WTC11 (cell line): Measurements from ENCODE around the gene FAM193B. TPM values are rescaled to one million over a fixed set of nuclear protein-coding genes. Genes with fewer than 3 reads are reported as not detected.

Source experiments
- ATAC-seq: fragments of 200-7000 bp; cut with Tn5 transposase; 2 replicates; pipeline ENCODE4 v1.10.0; 2021; ENCODE audit warnings: mild to moderate bottlenecking, moderate library complexity
- CTCF ChIA-PET: fragments of 300-600 bp; sonication (Branson Sonifier 250); formaldehyde crosslinking; loops from one replicate; lab custom pipeline; 2021; ENCODE audit warnings: antibody characterized with exemption; lab: Charles Lee
- POLR2A ChIA-PET: fragments of 350-600 bp; sonication (Branson Sonifier 250); formaldehyde crosslinking; loops from one replicate; lab custom pipeline; 2021; ENCODE audit warnings: antibody characterized with exemption; lab: Charles Lee
- DNase-seq: peaks from one replicate; pipeline ENCODE4 v3.0.0; 2021; ENCODE audit warnings: low spot score
- H3K27ac Mint-ChIP-seq: 2 replicates; pipeline ENCODE4 v1.8.0; 2021; ENCODE audit warnings: mixed read lengths
- H3K27me3 Mint-ChIP-seq: 2 replicates; pipeline ENCODE4 v1.8.0; 2021; ENCODE audit warnings: low read depth, mild to moderate bottlenecking, moderate library complexity, mixed read lengths
- H3K36me3 Mint-ChIP-seq: 2 replicates; pipeline ENCODE4 v1.8.0; 2021; ENCODE audit warnings: mixed read lengths
- H3K4me1 Mint-ChIP-seq: 2 replicates; pipeline ENCODE4 v1.8.0; 2022; ENCODE audit warnings: mixed read lengths
- H3K4me3 Mint-ChIP-seq: 2 replicates; pipeline ENCODE4 v1.8.0; 2021; ENCODE audit warnings: mild to moderate bottlenecking, moderate library complexity, mixed read lengths
- H3K9me3 Mint-ChIP-seq: 2 replicates; pipeline ENCODE4 v1.8.0; 2021; ENCODE audit warnings: mixed read lengths
- ATF2 ChIP-seq: sonication (generic); formaldehyde crosslinking; IDR thresholded peaks from 2 replicates; pipeline ENCODE4 v1.8.1; 2022; ENCODE audit warnings: low read depth, missing genetic modification reagents, borderline replicate concordance
- CBFB ChIP-seq: sonication (generic); formaldehyde crosslinking; IDR thresholded peaks from 2 replicates; pipeline ENCODE4 v1.8.1; 2022; ENCODE audit warnings: mild to moderate bottlenecking, low read depth, missing genetic modification reagents
- EMX1 ChIP-seq: fragments of 250-450 bp; sonication (Bioruptor Pico); IDR thresholded peaks from 2 replicates; pipeline ENCODE4 v1.8.0; 2021; ENCODE audit warnings: mild to moderate bottlenecking
- ESRRA ChIP-seq: sonication (generic); formaldehyde crosslinking; IDR thresholded peaks from 2 replicates; pipeline ENCODE4 v1.8.1; 2022; ENCODE audit warnings: mild to moderate bottlenecking, missing genetic modification reagents, borderline replicate concordance
- FOXJ3 ChIP-seq: sonication (generic); formaldehyde crosslinking; IDR thresholded peaks from 2 replicates; pipeline ENCODE4 v1.9.0; 2021; ENCODE audit warnings: missing genetic modification reagents, mild to moderate bottlenecking, borderline replicate concordance
- GTF2I ChIP-seq: fragments of 250-450 bp; sonication (Bioruptor Pico); conservative IDR thresholded peaks from 2 replicates; pipeline ENCODE4 v1.4.0; 2021; ENCODE audit warnings: mild to moderate bottlenecking
- MYBL2 ChIP-seq: sonication (generic); formaldehyde crosslinking; IDR thresholded peaks from 2 replicates; pipeline ENCODE4 v1.8.1; 2023; ENCODE audit warnings: mild to moderate bottlenecking, moderate library complexity, missing genetic modification reagents
- NR2C2 ChIP-seq: sonication (generic); formaldehyde crosslinking; IDR thresholded peaks from 2 replicates; pipeline ENCODE4 v1.8.0; 2022; ENCODE audit warnings: mild to moderate bottlenecking, missing genetic modification reagents
- USF1 ChIP-seq: sonication (generic); formaldehyde crosslinking; IDR thresholded peaks from 2 replicates; pipeline ENCODE4 v1.8.0; 2022; ENCODE audit warnings: mild to moderate bottlenecking, missing genetic modification reagents
- USF2 ChIP-seq: sonication (generic); formaldehyde crosslinking; IDR thresholded peaks from 2 replicates; pipeline ENCODE4 v1.8.1; 2023; ENCODE audit warnings: mild to moderate bottlenecking, missing genetic modification reagents, moderate library complexity
- ZNF121 ChIP-seq: sonication (generic); formaldehyde crosslinking; IDR thresholded peaks from 2 replicates; pipeline ENCODE4 v1.8.0; 2023; ENCODE audit warnings: missing genetic modification reagents
- ZNF219 ChIP-seq: sonication (generic); formaldehyde crosslinking; IDR thresholded peaks from 2 replicates; pipeline ENCODE4 v1.8.0; 2023; ENCODE audit warnings: missing genetic modification reagents, mild to moderate bottlenecking, borderline replicate concordance
- ZNF671 ChIP-seq: fragments of 250-450 bp; sonication (Bioruptor Pico); IDR thresholded peaks from 2 replicates; pipeline ENCODE4 v1.8.0; 2021; ENCODE audit warnings: mild to moderate bottlenecking
- total RNA-seq: library from RNA; stranded (reverse); gene quantifications from 3 replicates; pipeline ENCODE4 v1.2.3, GENCODE V29; 2021
- TF ChIP-seq, protein P1 (sequence below): fragments of 200-600 bp; IDR thresholded peaks from 2 replicates; pipeline ENCODE4 v1.8.0; 2022; ENCODE audit warnings: antibody characterized with exemption
- TF ChIP-seq, protein P2 (sequence below): sonication (generic); formaldehyde crosslinking; IDR thresholded peaks from 2 replicates; pipeline ENCODE4 v1.8.1; 2022; ENCODE audit warnings: mild to moderate bottlenecking, missing genetic modification reagents, moderate library complexity, borderline replicate concordance
- TF ChIP-seq, protein P3 (sequence below): sonication (generic); formaldehyde crosslinking; conservative IDR thresholded peaks from 2 replicates; pipeline ENCODE4 v1.8.1; 2022; ENCODE audit warnings: mild to moderate bottlenecking, missing genetic modification reagents
- TF ChIP-seq, protein P4 (sequence below): sonication (generic); formaldehyde crosslinking; IDR thresholded peaks from 2 replicates; pipeline ENCODE4 v1.8.0; 2023; ENCODE audit warnings: missing genetic modification reagents, mild to moderate bottlenecking, borderline replicate concordance
- TF ChIP-seq, protein P5 (sequence below): sonication (generic); formaldehyde crosslinking; conservative IDR thresholded peaks from 2 replicates; pipeline ENCODE4 v1.8.1; 2023; ENCODE audit warnings: mild to moderate bottlenecking, low read depth, missing genetic modification reagents, moderate library complexity

The FAM193B gene
- total RNA-seq, 1 experiment from 2014 or later: 101 TPM

- TF ChIP-seq, protein P1, sequence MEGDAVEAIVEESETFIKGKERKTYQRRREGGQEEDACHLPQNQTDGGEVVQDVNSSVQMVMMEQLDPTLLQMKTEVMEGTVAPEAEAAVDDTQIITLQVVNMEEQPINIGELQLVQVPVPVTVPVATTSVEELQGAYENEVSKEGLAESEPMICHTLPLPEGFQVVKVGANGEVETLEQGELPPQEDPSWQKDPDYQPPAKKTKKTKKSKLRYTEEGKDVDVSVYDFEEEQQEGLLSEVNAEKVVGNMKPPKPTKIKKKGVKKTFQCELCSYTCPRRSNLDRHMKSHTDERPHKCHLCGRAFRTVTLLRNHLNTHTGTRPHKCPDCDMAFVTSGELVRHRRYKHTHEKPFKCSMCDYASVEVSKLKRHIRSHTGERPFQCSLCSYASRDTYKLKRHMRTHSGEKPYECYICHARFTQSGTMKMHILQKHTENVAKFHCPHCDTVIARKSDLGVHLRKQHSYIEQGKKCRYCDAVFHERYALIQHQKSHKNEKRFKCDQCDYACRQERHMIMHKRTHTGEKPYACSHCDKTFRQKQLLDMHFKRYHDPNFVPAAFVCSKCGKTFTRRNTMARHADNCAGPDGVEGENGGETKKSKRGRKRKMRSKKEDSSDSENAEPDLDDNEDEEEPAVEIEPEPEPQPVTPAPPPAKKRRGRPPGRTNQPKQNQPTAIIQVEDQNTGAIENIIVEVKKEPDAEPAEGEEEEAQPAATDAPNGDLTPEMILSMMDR: no peak
- TF ChIP-seq, protein P2, sequence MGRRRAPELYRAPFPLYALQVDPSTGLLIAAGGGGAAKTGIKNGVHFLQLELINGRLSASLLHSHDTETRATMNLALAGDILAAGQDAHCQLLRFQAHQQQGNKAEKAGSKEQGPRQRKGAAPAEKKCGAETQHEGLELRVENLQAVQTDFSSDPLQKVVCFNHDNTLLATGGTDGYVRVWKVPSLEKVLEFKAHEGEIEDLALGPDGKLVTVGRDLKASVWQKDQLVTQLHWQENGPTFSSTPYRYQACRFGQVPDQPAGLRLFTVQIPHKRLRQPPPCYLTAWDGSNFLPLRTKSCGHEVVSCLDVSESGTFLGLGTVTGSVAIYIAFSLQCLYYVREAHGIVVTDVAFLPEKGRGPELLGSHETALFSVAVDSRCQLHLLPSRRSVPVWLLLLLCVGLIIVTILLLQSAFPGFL (CRISPR knock-in tag): no peak
- TF ChIP-seq, protein P3, sequence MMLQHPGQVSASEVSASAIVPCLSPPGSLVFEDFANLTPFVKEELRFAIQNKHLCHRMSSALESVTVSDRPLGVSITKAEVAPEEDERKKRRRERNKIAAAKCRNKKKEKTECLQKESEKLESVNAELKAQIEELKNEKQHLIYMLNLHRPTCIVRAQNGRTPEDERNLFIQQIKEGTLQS: no peak
- TF ChIP-seq EMX1 (CRISPR knock-in tag) (no peak), USF2 (no peak), GTF2I (no peak), ZNF121 (no peak)
- TF ChIP-seq, protein P4, sequence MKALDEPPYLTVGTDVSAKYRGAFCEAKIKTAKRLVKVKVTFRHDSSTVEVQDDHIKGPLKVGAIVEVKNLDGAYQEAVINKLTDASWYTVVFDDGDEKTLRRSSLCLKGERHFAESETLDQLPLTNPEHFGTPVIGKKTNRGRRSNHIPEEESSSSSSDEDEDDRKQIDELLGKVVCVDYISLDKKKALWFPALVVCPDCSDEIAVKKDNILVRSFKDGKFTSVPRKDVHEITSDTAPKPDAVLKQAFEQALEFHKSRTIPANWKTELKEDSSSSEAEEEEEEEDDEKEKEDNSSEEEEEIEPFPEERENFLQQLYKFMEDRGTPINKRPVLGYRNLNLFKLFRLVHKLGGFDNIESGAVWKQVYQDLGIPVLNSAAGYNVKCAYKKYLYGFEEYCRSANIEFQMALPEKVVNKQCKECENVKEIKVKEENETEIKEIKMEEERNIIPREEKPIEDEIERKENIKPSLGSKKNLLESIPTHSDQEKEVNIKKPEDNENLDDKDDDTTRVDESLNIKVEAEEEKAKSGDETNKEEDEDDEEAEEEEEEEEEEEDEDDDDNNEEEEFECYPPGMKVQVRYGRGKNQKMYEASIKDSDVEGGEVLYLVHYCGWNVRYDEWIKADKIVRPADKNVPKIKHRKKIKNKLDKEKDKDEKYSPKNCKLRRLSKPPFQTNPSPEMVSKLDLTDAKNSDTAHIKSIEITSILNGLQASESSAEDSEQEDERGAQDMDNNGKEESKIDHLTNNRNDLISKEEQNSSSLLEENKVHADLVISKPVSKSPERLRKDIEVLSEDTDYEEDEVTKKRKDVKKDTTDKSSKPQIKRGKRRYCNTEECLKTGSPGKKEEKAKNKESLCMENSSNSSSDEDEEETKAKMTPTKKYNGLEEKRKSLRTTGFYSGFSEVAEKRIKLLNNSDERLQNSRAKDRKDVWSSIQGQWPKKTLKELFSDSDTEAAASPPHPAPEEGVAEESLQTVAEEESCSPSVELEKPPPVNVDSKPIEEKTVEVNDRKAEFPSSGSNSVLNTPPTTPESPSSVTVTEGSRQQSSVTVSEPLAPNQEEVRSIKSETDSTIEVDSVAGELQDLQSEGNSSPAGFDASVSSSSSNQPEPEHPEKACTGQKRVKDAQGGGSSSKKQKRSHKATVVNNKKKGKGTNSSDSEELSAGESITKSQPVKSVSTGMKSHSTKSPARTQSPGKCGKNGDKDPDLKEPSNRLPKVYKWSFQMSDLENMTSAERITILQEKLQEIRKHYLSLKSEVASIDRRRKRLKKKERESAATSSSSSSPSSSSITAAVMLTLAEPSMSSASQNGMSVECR (CRISPR knock-in tag): no peak
Measured at GRCh38 chr5:177520916-177521513, 33.3 kb downstream of the FAM193B start (continued).

GRCh38 chr5:177520271-177520670 lies 34.1 kb downstream of the FAM193B start:
- H3K36me3 Mint-ChIP-seq: peaks cover 41% of the 10 kb centered on the region
- H3K4me1 Mint-ChIP-seq: peaks cover 14% of the 10 kb centered on the region
- no peak for TF ChIP-seq USF1 (CRISPR knock-in tag)
- no peak for TF ChIP-seq MYBL2
- TF ChIP-seq, protein P5, sequence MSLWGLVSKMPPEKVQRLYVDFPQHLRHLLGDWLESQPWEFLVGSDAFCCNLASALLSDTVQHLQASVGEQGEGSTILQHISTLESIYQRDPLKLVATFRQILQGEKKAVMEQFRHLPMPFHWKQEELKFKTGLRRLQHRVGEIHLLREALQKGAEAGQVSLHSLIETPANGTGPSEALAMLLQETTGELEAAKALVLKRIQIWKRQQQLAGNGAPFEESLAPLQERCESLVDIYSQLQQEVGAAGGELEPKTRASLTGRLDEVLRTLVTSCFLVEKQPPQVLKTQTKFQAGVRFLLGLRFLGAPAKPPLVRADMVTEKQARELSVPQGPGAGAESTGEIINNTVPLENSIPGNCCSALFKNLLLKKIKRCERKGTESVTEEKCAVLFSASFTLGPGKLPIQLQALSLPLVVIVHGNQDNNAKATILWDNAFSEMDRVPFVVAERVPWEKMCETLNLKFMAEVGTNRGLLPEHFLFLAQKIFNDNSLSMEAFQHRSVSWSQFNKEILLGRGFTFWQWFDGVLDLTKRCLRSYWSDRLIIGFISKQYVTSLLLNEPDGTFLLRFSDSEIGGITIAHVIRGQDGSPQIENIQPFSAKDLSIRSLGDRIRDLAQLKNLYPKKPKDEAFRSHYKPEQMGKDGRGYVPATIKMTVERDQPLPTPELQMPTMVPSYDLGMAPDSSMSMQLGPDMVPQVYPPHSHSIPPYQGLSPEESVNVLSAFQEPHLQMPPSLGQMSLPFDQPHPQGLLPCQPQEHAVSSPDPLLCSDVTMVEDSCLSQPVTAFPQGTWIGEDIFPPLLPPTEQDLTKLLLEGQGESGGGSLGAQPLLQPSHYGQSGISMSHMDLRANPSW: no peak
- TF ChIP-seq ATF2 (CRISPR knock-in tag): no peak
- TF ChIP-seq, protein P1: no peak
- no peak for TF ChIP-seq FOXJ3 (CRISPR knock-in tag)
- TF ChIP-seq ZNF219 (CRISPR knock-in tag): no peak
- TF ChIP-seq ESRRA (CRISPR knock-in tag): no peak
- TF ChIP-seq NR2C2 (CRISPR knock-in tag): no peak
- no peak for TF ChIP-seq ZNF121
- no peak for TF ChIP-seq CBFB (CRISPR knock-in tag)
- TF ChIP-seq ZNF671: no peak
- CTCF ChIA-PET: interaction anchor here (0.7 to 1.4 kb wide), 4 partner anchors 19 to 210 kb away, joined by 3 to 4 read pairs (median 4); partner anchors contain the start of gene PDLIM7
- ATAC-seq: no peak
- no peak overlapping the region for H3K27ac Mint-ChIP-seq
- no peaks in the 10 kb centered on the region for H3K9me3 Mint-ChIP-seq
- POLR2A ChIA-PET: no interaction called here
- H3K27me3 Mint-ChIP-seq: peaks cover 4% of the 10 kb centered on the region; the same call in 1 of the 2 replicates
- DNase-seq: no peak
- H3K4me3 Mint-ChIP-seq: no peak overlapping the region
